ENCODE results near the gene API5. TPM values are rescaled to one million over a fixed set of nuclear protein-coding genes. Genes with fewer than 3 reads are reported as not detected.
A peak's percentile ranks its signal among the peaks of the same experiment; 100 is the strongest.
"Not testable (repeated sequence)": the region's sequence is repeated elsewhere in the genome, so short reads cannot be mapped to it uniquely, and the experiment has no call there.

The API5 gene
- polyA plus RNA-seq (2013, experiment 1 of 2; ENCODE audit: insufficient read length): 86.1 TPM
- polyA plus RNA-seq (2013, experiment 2 of 2; ENCODE audit: insufficient read length): 83.3 TPM

DNA sequence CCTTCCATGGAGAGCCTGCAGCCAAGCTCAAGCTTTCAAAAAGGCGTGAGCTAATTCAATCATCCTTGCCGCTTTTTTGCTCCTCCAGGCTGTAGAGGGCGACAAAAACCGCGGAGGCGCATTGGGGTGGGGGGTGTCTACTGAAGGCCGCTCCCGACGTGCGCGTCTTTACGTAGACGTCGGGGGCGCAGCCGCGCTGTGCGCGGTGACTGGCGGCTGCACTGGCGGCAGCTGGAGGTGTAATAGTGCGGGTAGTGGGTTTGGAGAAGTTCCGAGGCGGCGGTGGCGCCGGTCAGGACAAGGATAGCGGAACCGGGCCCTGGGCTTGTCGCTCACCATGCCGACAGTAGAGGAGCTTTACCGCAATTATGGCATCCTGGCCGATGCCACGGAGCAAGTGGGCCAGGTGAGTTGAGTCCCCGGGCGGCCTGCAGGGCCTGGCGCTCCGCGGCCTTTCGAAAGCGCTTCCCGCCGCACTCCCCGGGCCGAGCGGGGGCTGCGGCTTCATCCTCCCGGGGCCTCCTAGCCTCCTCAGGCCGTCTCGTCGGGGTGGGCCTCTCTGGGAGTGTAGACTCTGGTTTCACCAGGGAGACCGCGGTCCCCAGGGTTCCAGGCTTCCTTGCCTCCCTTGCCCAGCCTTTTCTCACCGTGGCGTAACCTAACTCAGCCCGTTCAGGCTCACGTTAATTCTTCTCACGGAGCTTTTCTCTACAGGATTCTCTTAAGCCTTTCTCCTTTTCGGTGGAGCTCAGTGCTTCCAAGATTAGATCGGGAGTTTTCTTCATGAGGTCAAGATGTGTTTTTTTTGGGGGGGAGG, at the start of gene API5:
API5 (plus strand) TSS at position 206 of the 817 bp plus-strand sequence; CDS start at position 338, 132 bp downstream.
- DNase-seq: peak; percentile 94

DNA sequence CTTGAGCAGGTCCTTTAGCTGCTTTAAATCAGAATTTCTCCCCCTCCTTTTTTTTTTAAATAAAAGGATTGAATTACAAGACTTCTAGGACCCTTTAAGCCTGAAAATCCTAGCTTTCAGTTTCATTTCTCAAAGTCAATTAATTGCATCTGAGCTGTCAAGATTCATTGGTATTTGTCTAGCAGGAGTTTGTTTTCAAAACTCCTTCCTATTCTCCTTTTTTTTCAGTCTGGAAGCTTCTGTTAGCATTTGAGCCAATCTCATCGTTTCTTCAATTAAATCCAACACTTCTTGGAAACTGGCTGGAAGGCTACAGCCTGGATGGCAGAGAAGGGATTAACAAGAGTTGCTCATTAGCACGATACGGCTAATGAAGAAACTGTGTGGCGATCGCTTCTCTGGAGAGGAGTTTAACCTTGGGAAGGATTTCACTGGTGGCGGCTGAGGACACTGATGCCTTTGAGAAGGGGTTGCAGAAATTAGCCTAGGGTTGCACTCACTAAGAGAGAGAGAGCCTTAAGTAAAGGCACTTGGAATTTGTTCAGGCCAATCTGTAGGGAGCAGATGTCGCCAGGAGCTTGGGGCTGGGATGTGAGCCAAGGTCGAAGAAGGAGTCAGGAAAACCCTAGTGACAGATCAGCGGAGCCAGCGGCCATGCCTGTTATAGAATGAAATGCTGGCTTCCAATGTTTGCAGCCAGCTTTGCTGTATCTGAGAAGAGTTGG, 43.8 kb upstream of the API5 start:
- DNase-seq: no peak

DNA sequence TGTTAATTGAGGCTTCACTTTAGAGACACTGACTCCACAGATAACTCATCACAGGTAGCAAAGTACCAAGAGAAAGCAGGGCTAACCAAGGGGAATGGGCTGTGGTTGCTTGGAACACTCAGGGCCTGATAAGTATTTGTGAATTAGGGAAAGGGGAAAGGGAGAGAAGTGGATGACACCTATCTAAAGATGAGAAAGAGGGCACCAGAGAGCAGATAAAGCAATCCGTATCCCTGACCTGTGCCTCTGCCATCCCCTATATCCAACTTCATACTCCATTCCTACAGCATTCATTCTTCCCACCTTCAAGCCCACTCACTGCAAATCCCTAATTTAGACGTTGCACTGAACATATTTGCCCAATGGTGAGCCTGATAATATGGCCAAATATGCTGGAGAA, 43.0 kb upstream of the API5 start:
- DNase-seq: no peak

DNA sequence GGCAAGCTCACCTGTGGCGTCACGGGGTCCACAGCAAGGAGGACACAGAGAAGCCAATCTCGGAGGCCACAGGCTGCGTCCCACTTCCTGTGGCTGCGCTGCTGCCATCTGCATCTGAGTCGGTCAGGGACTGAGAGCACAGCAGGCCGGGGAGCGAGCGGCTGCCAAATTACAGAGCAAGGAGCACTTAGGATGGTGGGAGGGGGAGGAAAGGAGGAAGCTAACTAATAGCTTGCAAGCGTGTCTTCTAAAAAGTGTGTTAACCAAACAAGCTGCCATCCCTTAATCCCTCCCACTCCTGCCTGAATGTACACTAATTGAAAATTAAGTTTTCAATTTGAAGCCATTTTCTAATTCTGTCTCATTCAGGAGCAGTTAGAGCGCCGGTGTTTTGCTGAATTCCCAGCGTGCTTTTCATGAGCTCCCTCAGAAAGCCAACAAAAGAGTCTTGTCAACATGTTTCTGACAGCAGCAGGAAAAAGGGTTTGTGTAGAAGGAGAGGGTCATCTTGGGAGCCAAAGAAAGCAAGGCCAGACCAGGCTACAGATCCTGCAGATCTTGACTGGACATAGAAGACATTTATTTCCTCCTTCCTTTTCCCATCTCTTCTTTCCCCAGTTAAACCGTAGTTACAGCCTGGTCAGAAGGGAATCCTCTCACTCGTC, 42.4 kb upstream of the API5 start:
- DNase-seq: no peak

DNA sequence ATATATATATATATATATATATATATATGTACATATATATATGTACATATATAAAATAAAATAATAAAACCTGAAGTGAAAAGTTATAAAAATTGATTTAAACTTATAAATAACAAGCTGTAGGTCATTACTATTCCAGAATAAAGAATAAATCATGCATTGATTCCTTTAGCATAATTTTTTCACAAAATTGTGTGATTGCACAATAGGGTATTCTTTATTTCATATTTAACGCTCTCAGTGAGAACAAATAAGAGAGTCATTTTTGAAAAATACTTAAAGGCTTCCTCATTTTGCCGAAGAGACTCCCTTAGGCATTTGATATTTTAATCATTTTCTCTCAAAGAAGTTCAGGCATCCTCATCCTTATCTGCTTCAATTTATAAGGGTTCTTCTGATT, 41.3 kb upstream of the API5 start:
- DNase-seq: no peak

DNA sequence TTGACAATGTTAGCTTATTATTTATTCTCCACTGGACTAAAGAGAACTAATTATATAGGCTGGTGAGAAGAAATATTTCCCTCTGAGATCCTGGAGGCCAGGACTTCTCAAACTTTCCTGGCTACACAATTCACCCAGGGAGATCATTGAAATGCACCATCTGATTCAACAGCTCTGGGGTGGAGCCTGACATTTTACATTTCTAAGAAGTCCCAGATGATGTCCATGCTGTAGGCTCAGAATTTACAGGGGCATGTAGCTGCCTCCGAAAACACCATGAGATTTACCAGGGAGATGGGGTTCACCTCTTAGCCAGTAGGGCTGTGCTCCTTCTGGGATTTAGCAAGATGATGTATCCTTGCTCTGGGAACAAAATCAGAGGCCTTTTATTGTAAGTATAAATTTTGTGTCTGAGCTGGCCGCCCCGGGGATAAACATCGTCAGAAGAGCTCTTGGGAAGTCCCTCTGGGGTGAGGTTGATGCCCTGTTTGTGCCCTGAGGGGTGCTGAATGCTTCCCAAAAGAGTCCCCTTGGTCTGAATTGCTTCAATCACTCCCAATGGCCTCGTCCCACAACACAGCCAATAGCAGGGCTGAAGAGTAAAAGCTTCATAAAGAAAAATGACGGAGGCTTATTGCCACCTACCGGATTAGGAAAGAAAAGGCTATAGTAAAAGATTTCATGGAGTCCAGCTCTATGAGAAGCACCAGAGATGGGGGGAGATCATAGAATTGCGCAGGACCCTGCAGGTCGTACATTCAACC, 33.4 kb upstream of the API5 start:
- DNase-seq: peak; percentile 52

DNA sequence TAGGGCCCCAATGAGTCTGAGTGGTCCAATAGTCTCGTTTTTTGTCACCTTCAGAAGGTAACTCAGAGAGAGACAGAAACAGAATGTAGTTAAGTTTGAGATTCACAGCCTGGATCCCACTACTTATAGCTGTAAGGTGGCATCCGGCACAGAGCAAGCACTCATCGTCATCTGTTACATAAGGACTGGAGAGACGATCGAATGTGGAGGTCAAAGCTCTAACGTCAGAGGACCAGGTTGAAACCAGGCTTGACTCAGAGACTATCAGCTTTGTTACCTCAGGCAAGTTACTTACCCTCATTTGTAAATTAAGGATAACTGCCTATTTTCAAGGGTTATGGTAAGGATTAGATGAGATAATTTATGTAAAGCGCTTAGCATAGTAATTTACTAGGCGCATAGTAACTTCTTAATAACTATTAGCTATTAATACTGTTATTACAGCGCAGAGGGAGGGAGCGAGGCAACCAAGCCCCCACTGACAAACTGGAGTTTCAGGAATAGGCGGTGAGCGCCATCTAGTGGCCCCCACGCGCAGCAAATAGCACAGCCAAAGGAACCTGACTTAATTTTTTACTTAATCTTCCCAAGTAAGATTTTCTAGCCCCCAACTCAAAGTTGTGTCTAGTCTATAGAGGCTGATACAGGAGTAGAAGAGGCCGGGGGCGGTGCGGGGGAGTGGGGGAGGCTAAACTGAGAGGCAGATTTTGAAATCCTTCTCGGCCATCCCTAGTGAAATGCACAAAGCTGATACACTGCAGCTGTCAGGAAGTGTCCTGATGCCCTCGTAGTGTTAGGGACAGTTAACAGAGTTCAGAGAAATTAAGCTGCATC, 29.0 kb upstream of the API5 start:
- DNase-seq: peak; percentile 25

DNA sequence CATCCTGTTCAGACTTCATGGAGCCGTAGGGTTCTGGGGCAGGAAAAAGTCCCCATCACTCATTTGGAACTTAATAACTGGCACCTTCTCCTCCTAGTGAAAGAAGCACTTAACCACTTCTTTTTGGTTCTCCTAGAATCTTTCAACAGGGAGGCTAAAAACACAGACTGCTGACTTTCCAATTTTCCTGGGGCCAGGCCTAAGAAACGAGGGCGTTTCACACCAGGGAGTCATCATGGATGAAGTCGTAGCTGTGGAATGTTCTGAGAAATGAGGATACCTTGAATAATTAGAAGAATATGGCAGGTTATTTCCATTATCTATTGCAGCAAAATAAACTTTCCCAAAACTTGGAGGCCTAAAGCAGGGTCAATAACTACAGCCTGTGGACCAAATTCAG, 26.0 kb upstream of the API5 start:
- no peak for DNase-seq

DNA sequence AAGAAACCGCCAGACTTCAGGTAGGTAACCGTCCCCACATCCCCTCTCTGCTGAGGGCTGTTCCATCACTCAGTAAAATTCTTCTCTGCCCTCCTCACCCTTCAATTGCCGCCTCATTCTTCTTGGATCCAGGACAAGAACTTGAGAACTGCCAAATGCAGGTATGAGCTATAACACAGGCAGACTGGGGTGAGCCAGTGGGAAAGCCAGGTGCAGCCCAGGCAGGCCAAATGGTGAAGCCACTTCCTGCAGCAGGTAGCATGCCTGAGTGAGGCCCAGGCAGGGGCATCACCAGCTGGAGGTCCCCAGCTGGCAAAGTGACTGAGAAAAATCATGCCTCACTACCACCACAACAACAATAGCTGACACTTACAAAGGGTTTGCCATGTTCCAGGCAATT, 22.4 kb upstream of the API5 start:
- no peak for DNase-seq

DNA sequence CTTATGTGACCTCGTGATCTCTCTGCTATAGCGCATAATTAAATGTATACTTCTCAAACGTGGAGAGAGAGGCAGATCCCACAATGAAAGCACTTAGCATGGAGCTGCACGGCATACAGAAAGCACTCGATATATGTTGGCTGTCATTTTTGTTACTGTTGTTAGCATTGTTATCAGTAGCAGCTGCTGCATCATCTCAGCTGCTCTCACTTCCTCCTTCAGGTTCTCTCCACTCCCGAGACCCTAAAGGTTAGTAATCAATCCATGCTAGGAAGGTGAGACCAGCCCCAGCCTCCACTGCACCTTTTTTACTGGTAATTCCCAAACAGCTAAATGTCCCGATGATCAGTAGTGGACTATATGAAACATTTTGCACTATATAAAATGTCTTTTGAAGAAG, 13.4 kb upstream of the API5 start:
- no peak for DNase-seq

DNA sequence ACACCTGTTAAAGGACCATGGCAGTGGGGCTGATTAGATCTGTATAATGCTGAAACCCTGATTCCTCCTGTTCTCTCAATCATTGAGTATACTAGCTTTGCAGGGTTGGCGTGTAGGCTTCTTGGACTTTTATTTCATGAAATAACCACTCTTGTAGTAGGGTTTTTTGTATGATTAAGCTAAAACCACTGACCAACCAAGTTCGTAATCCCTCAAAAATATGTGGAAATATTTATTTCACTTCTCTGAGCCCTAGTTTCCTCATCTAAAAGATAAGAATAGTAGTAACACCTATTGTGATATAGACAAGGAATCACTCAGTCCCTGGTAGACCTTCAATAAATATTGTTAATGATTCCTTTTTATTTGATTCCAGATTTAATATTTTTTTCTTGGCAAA, 4.2 kb downstream of the API5 start:
- DNase-seq: no peak

DNA sequence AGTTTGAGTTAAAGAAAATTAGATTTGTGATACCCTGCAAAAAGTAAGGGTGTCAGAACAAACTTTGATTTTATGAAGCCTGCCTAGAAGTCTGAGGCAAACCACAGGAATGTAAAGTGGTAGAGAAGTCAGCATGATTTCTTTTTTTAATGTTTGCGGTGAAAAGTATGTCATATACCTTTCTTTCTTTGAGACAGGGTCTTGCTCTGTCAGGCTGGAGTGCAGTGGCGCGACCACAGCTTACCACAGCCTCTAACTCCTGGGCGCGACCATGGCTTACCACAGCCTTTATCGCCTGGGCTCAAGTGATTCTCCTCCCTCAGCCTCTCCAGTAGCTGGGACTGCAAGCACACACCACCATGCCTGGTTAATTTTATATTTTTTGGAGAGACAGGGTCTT, 4.7 kb downstream of the API5 start:
- DNase-seq: peak; percentile 29

DNA sequence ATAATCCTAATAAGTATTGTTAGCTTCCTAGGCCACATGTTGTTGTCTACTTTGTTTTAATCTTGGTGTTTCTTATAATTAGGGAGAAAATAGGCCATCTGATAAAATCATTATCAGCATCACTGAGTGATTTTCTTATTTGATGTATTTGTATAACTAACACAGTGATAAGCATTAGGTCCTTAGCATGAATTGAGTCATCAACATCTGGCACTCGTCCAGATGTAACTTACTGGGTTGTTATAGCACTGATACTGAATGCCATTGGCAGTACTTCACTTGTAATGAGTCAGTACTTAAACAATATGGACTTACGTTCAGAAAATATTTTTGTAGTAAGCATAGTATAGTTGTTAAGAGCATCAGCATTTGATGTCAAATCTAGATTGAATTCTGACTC, 16.2 kb downstream of the API5 start:
- peak; percentile 90 for DNase-seq

DNA sequence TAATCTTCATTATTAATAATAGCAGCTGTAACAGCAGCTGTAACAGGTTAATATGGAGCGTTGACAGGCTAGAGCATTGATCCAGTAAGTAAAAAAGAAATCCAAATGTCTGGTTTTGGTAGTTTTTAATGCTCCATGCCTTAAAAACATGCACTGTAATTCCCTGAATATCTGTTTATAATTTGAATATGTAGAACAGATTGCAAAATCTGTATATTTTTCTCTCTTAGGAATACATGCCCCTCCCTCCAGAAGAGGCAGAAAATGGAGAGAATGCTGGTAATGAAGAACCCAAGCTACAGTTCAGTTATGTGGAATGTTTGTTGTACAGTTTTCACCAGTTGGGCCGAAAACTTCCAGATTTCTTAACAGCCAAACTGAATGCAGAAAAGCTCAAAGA, 16.7 kb downstream of the API5 start:
- no peak for DNase-seq

DNA sequence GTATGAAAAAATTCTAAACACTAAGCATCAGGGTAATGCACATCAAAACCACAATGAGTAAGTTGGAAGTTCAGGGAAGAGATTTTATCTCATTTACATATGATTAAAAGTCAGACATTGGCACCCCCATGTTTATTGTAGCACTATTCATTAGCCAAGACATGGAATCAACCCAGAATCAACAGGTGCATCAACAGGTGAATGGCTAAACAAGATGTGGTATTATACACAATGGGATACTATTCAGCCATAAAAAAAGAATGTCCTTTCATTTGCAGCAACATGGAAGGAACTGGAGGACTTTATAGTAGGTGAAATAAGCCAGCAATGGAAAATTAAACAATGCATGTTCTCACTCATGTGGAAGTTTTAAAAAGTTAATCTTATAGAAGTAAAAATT, 29.4 kb downstream of the API5 start:
- DNase-seq: no peak

DNA sequence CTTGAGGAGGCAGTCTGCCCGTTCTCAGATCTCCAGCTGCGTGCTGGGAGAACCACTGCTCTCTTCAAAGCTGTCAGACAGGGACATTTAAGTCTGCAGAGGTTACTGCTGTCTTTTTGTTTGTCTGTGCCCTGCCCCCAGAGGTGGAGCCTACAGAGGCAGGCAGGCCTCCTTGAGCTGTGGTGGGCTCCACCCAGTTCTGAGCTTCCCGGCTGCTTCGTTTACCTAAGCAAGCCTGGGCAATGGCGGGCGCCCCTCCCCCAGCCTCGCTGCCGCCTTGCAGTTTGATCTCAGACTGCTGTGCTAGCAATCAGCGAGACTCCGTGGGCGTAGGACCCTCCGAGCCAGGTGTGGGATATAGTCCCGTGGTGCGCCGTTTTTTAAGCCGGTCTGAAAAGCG, 39.6 kb downstream of the API5 start:
- DNase-seq: not testable (repeated sequence)

DNA sequence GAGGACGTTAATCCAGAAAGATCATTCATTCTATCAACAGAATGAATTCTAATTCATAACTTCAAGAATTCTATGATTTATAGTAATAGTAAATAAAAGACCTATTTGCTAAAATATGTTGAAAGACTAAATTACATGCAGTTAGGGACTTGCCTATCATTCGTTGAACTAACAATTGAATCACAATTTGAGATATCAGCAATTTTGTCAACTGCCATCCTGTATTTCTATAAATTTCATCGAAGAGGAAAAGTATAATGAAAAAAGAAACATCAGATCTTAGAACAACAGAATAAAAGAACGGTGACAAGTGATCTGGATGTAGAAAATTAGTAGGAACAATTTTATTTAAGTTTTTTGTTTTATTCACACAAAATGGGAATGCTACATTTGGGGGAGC, 42.5 kb downstream of the API5 start:
- DNase-seq: no peak

DNA sequence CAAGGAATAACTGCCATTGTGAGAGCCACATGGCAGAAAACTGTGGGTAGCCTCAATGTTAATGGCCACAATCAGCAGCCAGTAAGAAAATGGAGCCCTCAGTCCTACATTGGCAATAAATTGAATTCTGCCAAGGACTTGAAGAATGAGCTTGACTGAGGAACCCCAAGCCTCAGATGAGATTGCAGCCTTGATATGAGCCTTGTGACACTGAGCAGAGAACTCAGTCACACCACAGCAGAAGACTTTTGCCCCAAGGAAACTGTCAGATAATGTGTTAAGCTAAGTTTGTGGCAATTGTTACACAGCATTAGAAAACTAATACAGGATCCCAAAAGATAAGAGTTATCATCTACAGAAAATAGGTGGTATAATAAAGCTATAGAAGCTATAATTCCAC, 44.5 kb downstream of the API5 start:
- no peak for DNase-seq

DNA sequence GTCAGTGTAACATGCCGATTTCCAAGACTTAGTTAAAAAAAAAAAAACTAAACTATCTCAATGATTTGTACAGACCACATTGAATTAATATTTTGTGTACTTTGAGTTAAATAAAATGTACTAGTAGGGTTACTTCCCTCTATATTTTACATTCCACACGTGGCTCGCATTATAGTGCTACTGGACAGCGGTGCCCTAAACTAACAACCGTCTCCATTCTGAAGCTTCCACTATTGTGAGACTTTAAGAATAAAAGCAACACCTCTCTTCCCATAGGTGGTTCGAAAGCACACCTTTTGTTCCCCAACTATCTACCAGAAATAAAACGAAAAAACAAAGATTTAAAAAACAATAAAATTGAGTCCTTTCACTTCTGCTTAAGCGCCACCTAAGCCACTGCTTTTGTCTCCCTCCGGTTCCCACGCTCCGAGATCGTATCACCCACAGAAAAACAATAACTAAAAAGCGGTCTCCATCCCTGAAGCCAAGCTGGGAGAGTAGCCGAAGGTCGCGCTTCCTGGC, 46.5 kb downstream of the API5 start:
- DNase-seq: no peak

DNA sequence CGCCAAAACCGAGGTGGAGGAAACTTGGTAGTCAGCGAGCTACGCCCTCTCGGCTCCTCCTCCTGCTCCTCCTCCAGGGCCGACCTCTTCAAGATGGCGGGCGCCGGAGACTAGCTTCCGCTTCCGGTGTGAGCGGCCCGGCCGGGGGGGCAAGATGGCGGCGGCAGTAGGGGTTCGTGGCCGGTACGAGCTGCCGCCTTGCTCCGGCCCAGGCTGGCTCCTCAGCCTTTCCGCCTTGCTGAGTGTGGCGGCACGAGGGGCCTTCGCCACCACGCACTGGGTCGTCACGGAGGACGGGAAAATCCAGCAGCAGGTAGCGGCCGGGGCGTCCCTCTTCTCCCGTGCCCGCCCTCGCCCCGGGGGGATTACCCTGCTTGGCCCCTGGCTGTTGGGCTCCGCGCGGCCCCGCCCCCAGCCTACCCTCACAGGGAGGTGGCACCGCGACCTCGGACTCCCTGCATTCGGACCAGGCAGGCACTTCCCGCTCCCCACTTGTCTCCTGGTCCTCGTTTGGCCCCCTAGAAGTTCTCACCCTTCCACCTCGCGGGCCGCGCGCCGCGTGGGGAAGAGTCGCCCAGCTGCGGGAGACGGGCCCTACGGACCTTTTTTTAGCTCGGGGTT, 47.1 kb downstream of the API5 start, which contains the start of gene TTC17:
TTC17 (plus strand) TSS at position 120 of the 621 bp plus-strand sequence; CDS start at position 155, 35 bp downstream.
- DNase-seq: peak; percentile 91

DNA sequence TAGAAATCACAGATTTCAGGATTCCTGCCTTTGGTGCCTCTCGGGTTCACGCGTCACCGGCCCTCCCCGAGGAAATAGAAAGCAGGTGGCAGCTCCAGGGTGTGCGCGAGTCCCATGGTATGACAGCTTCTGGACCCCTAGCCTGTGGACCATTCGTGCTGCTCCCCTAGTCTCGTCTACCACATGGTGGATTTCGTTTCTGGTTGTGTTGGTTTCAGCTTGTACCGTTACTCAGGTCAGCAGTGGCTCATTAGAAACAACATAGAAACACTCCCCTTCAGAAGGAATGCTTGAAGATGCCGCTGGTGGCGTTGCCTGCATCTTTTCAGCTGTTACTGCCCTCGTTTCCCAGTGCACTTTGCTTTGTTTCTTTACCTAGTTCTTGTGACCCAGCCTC, 47.6 kb downstream of the API5 start:
- peak; percentile 12 for DNase-seq
